Neural progenitor cell (in vitro differentiated cells): ENCODE measurements around the gene SPTBN5.

Source experiments
- CTCF ChIP-seq: fragments of 200-600 bp; sonication (generic); IDR thresholded peaks from 2 replicates; pipeline ENCODE4 v1.5.1; 2017; ENCODE audit warnings: antibody characterized with exemption, mild to moderate bottlenecking
- EZH2 ChIP-seq: fragments of 200-600 bp; sonication (generic); IDR thresholded peaks from 2 replicates; pipeline ENCODE4 v1.6.1; 2017; ENCODE audit warnings: antibody characterized with exemption, mild to moderate bottlenecking, moderate library complexity

GRCh38 chr15:41879321-41879845 lies 14.5 kb downstream of the SPTBN5 start:
- TF ChIP-seq CTCF: no peak
- TF ChIP-seq EZH2: no peak
